OCI-LY3 (cell line): ENCODE data around the gene FUBP1.

ENCODE experiments used
- H2AFZ ChIP-seq: fragments of 200-600, 300-600 bp; shearing (Covaris generic); 2 replicates; pipeline ENCODE4 v1.6.0; 2014; ENCODE audit warnings: antibody characterized with exemption, low read depth, low read length
- H3K27ac ChIP-seq: fragments of 200-600, 300-600 bp; sonication (generic); 2 replicates; pipeline ENCODE4 v1.5.1; 2014; ENCODE audit warnings: mild to moderate bottlenecking, low read length, moderate library complexity, mixed read lengths
- H3K27me3 ChIP-seq: fragments of 200-600, 300-600 bp; sonication (generic); 2 replicates; pipeline ENCODE4 v1.6.1; 2014; ENCODE audit warnings: low read depth, low read length, mixed read lengths
- H3K36me3 ChIP-seq: fragments of 200-600, 300-600 bp; sonication (generic); replicated peaks from 2 replicates; pipeline ENCODE3; 2014; ENCODE audit warnings: low read depth, low read length, mixed read lengths
- H3K4me1 ChIP-seq: fragments of 300-600, 200-600 bp; sonication (generic); 2 replicates; pipeline ENCODE4 v1.6.1; 2014; ENCODE audit warnings: low read length, mixed read lengths
- H3K4me2 ChIP-seq: fragments of 200-600, 300-600 bp; sonication (generic); 2 replicates; pipeline ENCODE4 v1.6.1; 2014; ENCODE audit warnings: low read length, mixed read lengths
- H3K4me3 ChIP-seq: fragments of 300-600, 200-600 bp; sonication (generic); 2 replicates; pipeline ENCODE4 v1.5.1; 2014; ENCODE audit warnings: antibody characterized with exemption, mild to moderate bottlenecking, low read length, moderate library complexity
- H3K79me2 ChIP-seq: fragments of 300-600, 200-600 bp; shearing (Covaris generic); 2 replicates; pipeline ENCODE4 v1.6.1; 2014; ENCODE audit warnings: mild to moderate bottlenecking, low read length, mixed read lengths
- H3K9ac ChIP-seq: fragments of 300-600, 200-600 bp; shearing (Covaris generic); 2 replicates; pipeline ENCODE4 v1.6.0; 2014; ENCODE audit warnings: mild to moderate bottlenecking, low read length, moderate library complexity
- H3K9me3 ChIP-seq: fragments of 200-600, 300-600 bp; shearing (Covaris generic); 2 replicates; pipeline ENCODE4 v1.6.1; 2014; ENCODE audit warnings: low read length, mixed read lengths; ENCODE audit not compliant: insufficient read depth
- H4K20me1 ChIP-seq: fragments of 200-600, 300-600 bp; sonication (generic); 2 replicates; pipeline ENCODE4 v1.6.1; 2016; ENCODE audit warnings: low read length, mixed read lengths; ENCODE audit not compliant: insufficient read depth
- CTCF ChIP-seq: fragments of 200-600, 300-600 bp; sonication (generic); IDR thresholded peaks from 2 replicates; pipeline ENCODE4 v1.5.1; 2014; ENCODE audit warnings: antibody characterized with exemption, low read length, low read depth
- EZH2phosphoT487 ChIP-seq: fragments of 200-600 bp; shearing (Covaris generic); IDR thresholded peaks from 2 replicates; pipeline ENCODE4 v1.6.1; 2018; ENCODE audit warnings: antibody characterized with exemption, mixed run types, low read depth

Gene FUBP1

GRCh38 chr1:77900687-77901293 lies 78.1 kb downstream of the FUBP1 start:
- peak; percentile 71 for TF ChIP-seq CTCF
- no peak for TF ChIP-seq EZH2phosphoT487
- no peak overlapping the region for H3K4me2 ChIP-seq
- no peaks in the 10 kb centered on the region for H3K36me3 ChIP-seq
- H3K4me1 ChIP-seq = no peaks in the 10 kb centered on the region
- H3K4me3 ChIP-seq = no peak overlapping the region
- no peak overlapping the region for H3K9ac ChIP-seq
- no peaks in the 10 kb centered on the region for H3K9me3 ChIP-seq
- no peak overlapping the region for H3K27ac ChIP-seq
- H4K20me1 ChIP-seq = no peaks in the 10 kb centered on the region
- no peaks in the 10 kb centered on the region for H3K27me3 ChIP-seq
- H3K79me2 ChIP-seq = no peaks in the 10 kb centered on the region
- H2AFZ ChIP-seq = no peak overlapping the region

DNA sequence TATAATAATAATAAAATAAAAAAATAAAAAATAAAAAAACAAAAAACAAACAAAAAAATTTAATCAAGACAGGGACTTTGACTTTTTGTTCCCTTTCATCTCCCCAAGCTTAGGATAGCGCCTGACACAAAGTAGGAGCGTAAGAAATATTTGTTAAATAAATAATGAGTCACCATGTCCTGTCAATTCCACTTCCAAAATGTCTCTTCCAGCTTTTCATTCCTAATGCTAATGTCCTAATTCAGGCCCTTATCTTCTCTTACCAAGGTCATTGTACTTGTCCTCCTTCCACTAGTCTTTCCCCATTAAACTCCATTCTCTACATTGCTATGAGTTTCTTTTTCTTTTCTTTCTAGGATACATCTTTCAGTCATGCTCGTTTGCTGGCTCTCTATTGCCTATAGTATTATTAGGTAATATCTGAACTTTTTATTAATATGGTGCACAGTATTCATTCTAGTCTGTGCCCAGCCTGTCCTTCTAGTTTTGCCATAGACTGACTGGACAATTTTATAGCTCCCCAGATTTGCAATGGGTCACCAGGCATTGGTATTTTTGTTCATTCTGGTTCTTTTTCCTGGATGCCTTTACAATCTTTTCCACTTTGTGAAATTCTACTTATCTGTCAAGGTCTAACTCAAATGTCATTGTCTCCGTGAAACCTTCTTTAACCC lies 79.1 kb downstream of the FUBP1 start:
- Histone ChIP-seq H3K36me3 (no peaks in the 10 kb centered on the region), H2AFZ (no peak overlapping the region), H3K4me3 (no peak overlapping the region), H3K4me2 (no peak overlapping the region), H3K4me1 (no peaks in the 10 kb centered on the region), H3K27ac (no peak overlapping the region), H3K9me3 (no peaks in the 10 kb centered on the region), H4K20me1 (no peaks in the 10 kb centered on the region), H3K27me3 (no peaks in the 10 kb centered on the region), H3K79me2 (no peaks in the 10 kb centered on the region), H3K9ac (no peak overlapping the region)
- TF ChIP-seq CTCF = no peak
- no peak for TF ChIP-seq EZH2phosphoT487
